K562 (cell line): ENCODE results near the gene SPOUT1. TPM values are rescaled to one million over a fixed set of nuclear protein-coding genes. Genes with fewer than 3 reads are reported as not detected.

Source experiments
- ELF2 ChIP-seq: fragments of 250-450 bp; sonication (Bioruptor Pico); IDR thresholded peaks from 2 replicates; pipeline ENCODE4 v1.5.0; 2021; ENCODE audit warnings: mild to moderate bottlenecking
- ETS2 ChIP-seq: IDR thresholded peaks from 2 replicates; pipeline ENCODE4 v1.6.1; 2016; ENCODE audit warnings: borderline replicate concordance, missing genetic modification characterization, mild to moderate bottlenecking, moderate library complexity, missing compliant biosample characterization; ENCODE audit not compliant: poor library complexity, severe bottlenecking
- ETV5 ChIP-seq: sonication (generic); formaldehyde crosslinking; IDR thresholded peaks from 2 replicates; pipeline ENCODE4 v1.4.0; 2020; ENCODE audit warnings: low read depth, mild to moderate bottlenecking, missing genetic modification reagents
- FOXA1 ChIP-seq: fragments of 450-650 bp; IDR thresholded peaks from 2 replicates; pipeline ENCODE4 v1.6.1; 2016; ENCODE audit warnings: mild to moderate bottlenecking, borderline replicate concordance
- FOXK1 ChIP-seq: sonication (generic); formaldehyde crosslinking; IDR thresholded peaks from 2 replicates; pipeline ENCODE4 v1.8.0; 2022; ENCODE audit warnings: missing genetic modification reagents, mild to moderate bottlenecking, borderline replicate concordance
- FOXO4 ChIP-seq: fragments of 450-650 bp; formaldehyde crosslinking; IDR thresholded peaks from 2 replicates; pipeline ENCODE4 v1.4.0; 2020; ENCODE audit warnings: mild to moderate bottlenecking, moderate library complexity
- HIVEP1 ChIP-seq: fragments of 250-450 bp; sonication (Bioruptor Pico); IDR thresholded peaks from 2 replicates; pipeline ENCODE4 v1.4.0; 2020; ENCODE audit warnings: mild to moderate bottlenecking
- ID3 ChIP-seq, 2 experiments: fragments of 250-450 bp in 1 of 2; fragments of 450-650 bp in 1 of 2; sonication (Bioruptor Pico) in 1 of 2; IDR thresholded peaks; 2 replicates each; pipeline versions ENCODE4 v1.6.1 to v1.8.0; 2016 to 2021; ENCODE audit warnings: mild to moderate bottlenecking in 2 of 2, moderate library complexity in 2 of 2, missing compliant biosample characterization in 1 of 2, missing genetic modification characterization in 1 of 2
- MXI1 ChIP-seq: IDR thresholded peaks from 2 replicates; pipeline ENCODE4 v1.6.1; 2011; ENCODE audit warnings: low read depth, mild to moderate bottlenecking, improper control_type of control experiment, low read length
- NFRKB ChIP-seq: fragments of 450-650 bp; IDR thresholded peaks from 2 replicates; pipeline ENCODE4 v1.6.1; 2016; ENCODE audit warnings: low read depth
- POLR2AphosphoS2 ChIP-seq: IDR thresholded peaks from 2 replicates; pipeline ENCODE4 v1.6.1; 2012; ENCODE audit warnings: low read length, improper control_type of control experiment
- SFPQ ChIP-seq: fragments of 200-400 bp; formaldehyde crosslinking; IDR thresholded peaks from 2 replicates; pipeline ENCODE4 v1.6.1; 2017; ENCODE audit warnings: mild to moderate bottlenecking, low read depth, low read length, moderate library complexity
- SREBF1 ChIP-seq: fragments of 150-350 bp; IDR thresholded peaks from 2 replicates; pipeline ENCODE4 v1.6.1; 2014; ENCODE audit warnings: antibody characterized with exemption, low read depth, low read length, borderline replicate concordance
- TEAD1 ChIP-seq, 2 experiments: fragments of 450-650 bp in 1 of 2; sonication (generic) in 1 of 2; formaldehyde crosslinking; IDR thresholded peaks; 2 replicates each; pipeline versions ENCODE4 v1.4.0 to v1.8.0; 2020 to 2022; ENCODE audit warnings: mild to moderate bottlenecking in 2 of 2, missing genetic modification reagents in 1 of 2
- TOE1 ChIP-seq, 2 experiments: fragments of 450-650 bp in 1 of 2; sonication (generic) in 1 of 2; formaldehyde crosslinking in 1 of 2; IDR thresholded peaks; 2 replicates each; pipeline versions ENCODE4 v1.7.1 to v1.8.0; 2016 to 2022; ENCODE audit warnings: borderline replicate concordance in 2 of 2, mild to moderate bottlenecking in 2 of 2, antibody characterized with exemption in 1 of 2, inconsistent platforms in 1 of 2, low read depth in 1 of 2, missing genetic modification reagents in 1 of 2, moderate library complexity in 1 of 2
- XRCC4 ChIP-seq: IDR thresholded peaks from one replicate; pipeline ENCODE4 v1.6.1; 2011; ENCODE audit not compliant: insufficient read depth, insufficient read length; ENCODE audit errors: extremely low read depth
- XRCC5 ChIP-seq: fragments of 200-400 bp; formaldehyde crosslinking; IDR thresholded peaks from 2 replicates; pipeline ENCODE4 v1.6.1; 2017; ENCODE audit warnings: low read depth, mild to moderate bottlenecking, low read length
- ZNF121 ChIP-seq: sonication (generic); formaldehyde crosslinking; conservative IDR thresholded peaks from 2 replicates; pipeline ENCODE4 v1.8.0; 2022; ENCODE audit warnings: missing genetic modification reagents
- ZNF224 ChIP-seq: sonication (generic); formaldehyde crosslinking; IDR thresholded peaks from 2 replicates; pipeline ENCODE4 v1.8.0; 2022; ENCODE audit warnings: mild to moderate bottlenecking, missing genetic modification reagents
- ZNF445 ChIP-seq: fragments of 250-450 bp; sonication (Bioruptor Pico); IDR thresholded peaks from 2 replicates; pipeline ENCODE4 v1.4.0; 2020; ENCODE audit warnings: low read depth, mild to moderate bottlenecking, moderate library complexity
- polyA plus RNA-seq, 8 experiments: library from polyadenylated mRNA; depleted of rRNA in 4 of 8; stranded (reverse) in 5 of 8; unstranded in 3 of 8; fragments of >200 nt; fragmentation: Nextera tagmentation in 2 of 8; fragmentation: Illumina TruSeq in 1 of 8; extraction: Ambion mirVana in 2 of 8; extraction: Trizol in 1 of 8; gene quantifications; 2 replicates each; pipeline versions ENCODE4 v1.2.1 to v1.2.3, GENCODE V29; 2011 to 2014; ENCODE audit warnings: inconsistent platforms in 1 of 8, missing spikeins in 1 of 8
- total RNA-seq, 7 experiments: library from RNA; depleted of rRNA in 6 of 7; stranded (reverse); fragments of >200 nt in 6 of 7; fragmentation: Illumina TruSeq in 2 of 7; extraction: Trizol in 2 of 7; gene quantifications; 2 replicates each; pipeline versions ENCODE4 v1.2.1 to v1.2.3, GENCODE V29; 2011 to 2021; ENCODE audit warnings: low replicate concordance in 1 of 7
- TF ChIP-seq, protein P1 (sequence below): sonication (generic); formaldehyde crosslinking; IDR thresholded peaks from 2 replicates; pipeline ENCODE4 v1.8.0; 2022; ENCODE audit warnings: mild to moderate bottlenecking, missing genetic modification reagents

The SPOUT1 gene
- total and polyA plus RNA-seq, 9 of the 15 experiments (the other 6 are each of a cell fraction or from before 2014, with no cell fraction given): 10.6 to 121 (median 37.4) TPM

DNA sequence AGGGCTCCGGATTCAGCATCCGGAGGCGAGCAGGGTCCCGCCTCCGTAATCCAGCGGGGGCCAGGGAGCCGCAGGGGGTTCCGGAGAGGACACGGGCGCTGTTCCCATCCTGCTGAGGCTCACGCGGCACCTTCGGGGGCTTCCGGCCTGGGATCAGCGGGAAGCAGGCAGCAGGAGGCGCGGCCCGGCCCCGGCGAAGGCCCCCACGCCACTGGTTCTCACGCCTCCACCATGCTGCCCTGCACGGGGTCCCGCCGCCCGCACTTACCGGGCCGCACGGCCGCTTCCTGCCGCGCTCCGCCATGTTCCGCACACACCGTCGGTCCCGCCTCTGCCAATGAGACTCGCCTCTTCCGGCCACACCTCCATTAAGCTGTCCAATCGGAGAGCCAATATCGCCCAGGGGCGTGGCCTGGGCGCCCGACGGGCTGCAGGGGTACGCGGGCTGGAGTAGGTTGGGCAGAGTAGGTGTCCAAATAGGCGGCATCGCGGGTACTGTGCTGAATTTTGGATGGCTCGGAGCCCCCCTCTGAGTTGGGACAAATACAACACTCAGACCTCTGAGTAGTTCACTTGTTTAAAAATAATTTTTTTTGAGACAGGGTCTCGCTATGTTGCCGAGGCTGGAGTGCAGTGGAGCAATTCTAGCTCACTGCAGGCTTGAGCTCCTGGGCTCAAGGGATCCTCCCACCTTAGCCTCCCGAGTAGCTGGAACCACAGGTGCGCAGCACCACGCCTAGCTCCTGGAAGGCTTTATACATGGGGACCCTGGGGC lies at the start of gene SPOUT1 (continued):
- TF ChIP-seq FOXO4 (no peak), HIVEP1 (CRISPR knock-in tag) (no peak), TEAD1 (CRISPR knock-in tag; IDR thresholded peaks at IDR 0.05) (0 out of 4 replicates have a peak, but pooled peaks of 1 of the 2 experiments have one; percentile 5), ID3 (CRISPR knock-in tag; IDR thresholded peaks at IDR 0.05) (no peak), ID3 (tag; IDR thresholded peaks at IDR 0.05) (no peak), TOE1 (IDR thresholded peaks at IDR 0.05; ENCODE audit: borderline replicate concordance) (no peak), TOE1 (CRISPR knock-in tag; IDR thresholded peaks at IDR 0.05; ENCODE audit: borderline replicate concordance, low read depth) (no peak), ZNF121 (CRISPR knock-in tag) (peak; percentile 60), FOXK1 (CRISPR knock-in tag) (no peak), MXI1 (no peak), NFRKB (no peak), ETV5 (peak; percentile 78), ETS2 (tag) (no peak), POLR2AphosphoS2 (0 out of 2 replicates have a peak, but pooled peaks have one; percentile 42), XRCC5 (peak; percentile 18; the same call in 1 of the 2 replicates), ZNF224 (CRISPR knock-in tag) (no peak), ELF2 (CRISPR knock-in tag) (peak; percentile 59; the same call in 1 of the 2 replicates), SREBF1 (no peak), ZNF445 (CRISPR knock-in tag) (no peak), XRCC4 (no peak), SFPQ (no peak), FOXA1 (no peak)
- TF ChIP-seq, protein P1, sequence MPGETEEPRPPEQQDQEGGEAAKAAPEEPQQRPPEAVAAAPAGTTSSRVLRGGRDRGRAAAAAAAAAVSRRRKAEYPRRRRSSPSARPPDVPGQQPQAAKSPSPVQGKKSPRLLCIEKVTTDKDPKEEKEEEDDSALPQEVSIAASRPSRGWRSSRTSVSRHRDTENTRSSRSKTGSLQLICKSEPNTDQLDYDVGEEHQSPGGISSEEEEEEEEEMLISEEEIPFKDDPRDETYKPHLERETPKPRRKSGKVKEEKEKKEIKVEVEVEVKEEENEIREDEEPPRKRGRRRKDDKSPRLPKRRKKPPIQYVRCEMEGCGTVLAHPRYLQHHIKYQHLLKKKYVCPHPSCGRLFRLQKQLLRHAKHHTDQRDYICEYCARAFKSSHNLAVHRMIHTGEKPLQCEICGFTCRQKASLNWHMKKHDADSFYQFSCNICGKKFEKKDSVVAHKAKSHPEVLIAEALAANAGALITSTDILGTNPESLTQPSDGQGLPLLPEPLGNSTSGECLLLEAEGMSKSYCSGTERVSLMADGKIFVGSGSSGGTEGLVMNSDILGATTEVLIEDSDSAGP (CRISPR knock-in tag): no peak
